Measurements from ENCODE around the gene FEN1. TPM values are rescaled to one million over a fixed set of nuclear protein-coding genes. Genes with fewer than 3 reads are reported as not detected.

Gene FEN1
- total and polyA plus RNA-seq, 7 donors, result 5.7 to 30.3 (median 10.3) TPM

DNA sequence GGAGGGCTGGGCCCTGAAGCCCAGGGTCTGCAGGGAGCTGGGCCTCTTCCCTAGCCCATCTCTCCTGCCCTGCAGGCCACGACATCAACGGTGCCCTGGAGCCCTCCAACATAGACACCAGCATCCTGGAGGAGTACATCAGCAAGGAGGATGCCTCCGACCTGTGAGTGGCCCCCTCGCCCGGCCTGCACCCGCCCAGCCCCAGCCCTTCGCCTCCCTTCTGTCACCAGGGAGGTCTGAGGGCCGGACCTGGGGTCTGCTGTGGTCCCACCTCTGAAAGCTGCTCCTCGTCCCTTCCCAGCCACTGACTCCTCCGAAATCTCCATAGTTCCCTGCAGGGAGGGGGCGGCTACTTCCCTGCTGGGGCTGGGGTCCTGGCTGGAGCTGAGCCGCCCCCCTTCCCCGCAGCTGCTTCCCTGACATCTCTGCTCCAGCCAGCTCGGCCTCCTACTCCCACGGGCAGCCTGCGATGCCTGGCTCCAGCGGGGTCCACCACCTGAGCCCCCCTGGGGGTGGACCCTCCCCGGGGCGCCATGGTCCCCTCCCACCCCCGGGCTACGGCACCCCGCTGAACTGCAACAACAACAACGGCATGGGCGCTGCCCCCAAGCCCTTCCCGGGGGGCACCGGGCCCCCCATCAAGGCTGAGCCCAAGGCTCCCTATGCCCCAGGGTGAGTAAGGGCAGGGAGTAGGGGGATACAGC, 27.0 kb upstream of the FEN1 start:
- TF ChIP-seq, protein P1, sequence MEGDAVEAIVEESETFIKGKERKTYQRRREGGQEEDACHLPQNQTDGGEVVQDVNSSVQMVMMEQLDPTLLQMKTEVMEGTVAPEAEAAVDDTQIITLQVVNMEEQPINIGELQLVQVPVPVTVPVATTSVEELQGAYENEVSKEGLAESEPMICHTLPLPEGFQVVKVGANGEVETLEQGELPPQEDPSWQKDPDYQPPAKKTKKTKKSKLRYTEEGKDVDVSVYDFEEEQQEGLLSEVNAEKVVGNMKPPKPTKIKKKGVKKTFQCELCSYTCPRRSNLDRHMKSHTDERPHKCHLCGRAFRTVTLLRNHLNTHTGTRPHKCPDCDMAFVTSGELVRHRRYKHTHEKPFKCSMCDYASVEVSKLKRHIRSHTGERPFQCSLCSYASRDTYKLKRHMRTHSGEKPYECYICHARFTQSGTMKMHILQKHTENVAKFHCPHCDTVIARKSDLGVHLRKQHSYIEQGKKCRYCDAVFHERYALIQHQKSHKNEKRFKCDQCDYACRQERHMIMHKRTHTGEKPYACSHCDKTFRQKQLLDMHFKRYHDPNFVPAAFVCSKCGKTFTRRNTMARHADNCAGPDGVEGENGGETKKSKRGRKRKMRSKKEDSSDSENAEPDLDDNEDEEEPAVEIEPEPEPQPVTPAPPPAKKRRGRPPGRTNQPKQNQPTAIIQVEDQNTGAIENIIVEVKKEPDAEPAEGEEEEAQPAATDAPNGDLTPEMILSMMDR (IDR thresholded peaks at IDR 0.05), result no peak
- Histone ChIP-seq H3K4me3 (no peak overlapping the region), H3K9me3 (no peaks in the 10 kb centered on the region), H3K36me3 (ENCODE audit: insufficient read depth in 1 of 2, low read depth in 1 of 2) (no peaks in the 10 kb centered on the region), H3K4me1 (no peaks in the 10 kb centered on the region), H3K27ac (no peak overlapping the region), H3K27me3 (ENCODE audit: insufficient read depth in 3 of 3, low read length in 2 of 3) (peaks cover 0 to 23% (median 8%) of the 10 kb centered on the region in 3 donors)
- DNase-seq (no peak), ATAC-seq (no peak)
- intact Hi-C loops (cut with DNase I), result no loop called here
- WGBS, 3 donors, result 77 to 82% (median 80%) methylated on average over 23 to 26 of the region's 26 CpGs

DNA sequence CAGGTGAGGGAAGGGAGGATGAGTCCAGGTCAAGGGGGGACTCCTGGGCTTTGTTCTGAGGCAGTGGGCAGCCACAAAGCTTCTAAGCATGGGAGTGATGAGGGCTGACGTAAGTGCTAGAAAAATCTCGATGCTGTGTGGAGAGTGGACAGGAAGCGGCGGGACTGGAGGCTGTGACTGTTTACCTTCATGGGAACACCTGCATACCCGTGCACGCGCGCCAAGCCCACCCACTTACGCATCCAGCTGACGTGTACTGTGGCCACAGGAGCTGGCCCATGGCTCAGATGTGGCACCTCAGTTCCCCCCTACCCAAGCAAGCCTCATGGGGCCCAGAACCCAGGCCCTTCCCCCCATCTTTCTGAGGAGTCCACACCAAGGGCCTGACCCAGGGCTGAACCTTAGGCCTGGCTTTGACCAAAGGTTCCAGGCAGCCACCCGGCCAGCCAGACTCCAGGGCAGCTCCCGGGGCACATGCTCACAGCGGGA, 26.3 kb upstream of the FEN1 start:
- TF ChIP-seq, protein P1 (IDR thresholded peaks at IDR 0.05), result no peak
- Histone ChIP-seq H3K9me3 (no peaks in the 10 kb centered on the region), H3K36me3 (ENCODE audit: insufficient read depth in 1 of 2, low read depth in 1 of 2) (no peaks in the 10 kb centered on the region), H3K27ac (no peak overlapping the region), H3K4me1 (no peaks in the 10 kb centered on the region), H3K4me3 (no peak overlapping the region), H3K27me3 (ENCODE audit: insufficient read depth in 3 of 3, low read length in 2 of 3) (peaks cover 0 to 23% (median 8%) of the 10 kb centered on the region in 3 donors)
- intact Hi-C loops (cut with DNase I), result no loop called here
- ATAC-seq, result no peak
- no peak for DNase-seq
- 74 to 78% (median 77%) methylated on average over 13 of the region's 13 CpGs for WGBS, 3 donors

DNA sequence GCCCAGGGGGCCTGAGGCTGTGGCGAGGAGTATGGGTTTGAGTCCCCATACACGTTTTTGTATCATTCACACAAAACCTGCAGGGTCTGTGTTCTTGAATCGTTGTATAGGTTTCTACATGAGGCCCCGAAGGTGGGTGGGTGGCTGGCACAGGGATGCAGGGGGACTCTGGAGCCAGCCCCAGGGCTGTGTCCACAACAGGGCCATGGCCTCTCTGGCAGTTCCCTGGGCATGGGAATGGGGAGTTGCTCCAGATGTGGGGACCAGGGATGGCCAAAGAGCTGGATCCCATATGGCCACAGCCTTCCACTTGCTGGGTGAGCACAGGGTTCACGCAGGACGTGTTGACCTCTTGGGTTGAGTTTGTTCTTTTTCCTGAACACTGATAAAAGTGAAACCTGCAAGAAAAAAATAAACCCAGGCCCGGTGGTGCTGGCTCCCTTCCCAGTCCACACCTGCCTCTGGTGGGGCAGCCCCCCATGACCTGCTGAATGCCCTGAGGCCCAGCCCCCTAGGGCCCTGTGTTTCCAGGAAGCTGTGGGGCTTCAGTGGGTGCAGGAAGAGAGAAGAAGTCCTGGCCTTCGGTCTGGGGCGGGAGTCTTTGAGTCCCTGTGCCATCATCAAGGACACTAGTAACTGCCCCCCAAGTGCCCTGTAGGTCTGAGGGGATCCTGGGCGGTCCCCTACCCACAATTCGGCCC, 24.2 kb upstream of the FEN1 start:
- H3K4me3 ChIP-seq, result no peak overlapping the region
- WGBS, 3 donors, result 74 to 77% (median 77%) methylated on average over 11 of the region's 11 CpGs
- no peak for DNase-seq
- ATAC-seq, result no peak
- no peaks in the 10 kb centered on the region for H3K9me3 ChIP-seq
- H3K36me3 ChIP-seq (ENCODE audit: insufficient read depth in 1 of 2, low read depth in 1 of 2), result no peaks in the 10 kb centered on the region
- intact Hi-C loops (cut with DNase I), result no loop called here
- H3K27ac ChIP-seq, result no peak overlapping the region
- TF ChIP-seq, protein P1 (IDR thresholded peaks at IDR 0.05), result no peak
- H3K27me3 ChIP-seq (ENCODE audit: insufficient read depth in 3 of 3, low read length in 2 of 3), result peaks cover 0 to 11% (median 2%) of the 10 kb centered on the region in 3 donors
- H3K4me1 ChIP-seq, result no peaks in the 10 kb centered on the region

DNA sequence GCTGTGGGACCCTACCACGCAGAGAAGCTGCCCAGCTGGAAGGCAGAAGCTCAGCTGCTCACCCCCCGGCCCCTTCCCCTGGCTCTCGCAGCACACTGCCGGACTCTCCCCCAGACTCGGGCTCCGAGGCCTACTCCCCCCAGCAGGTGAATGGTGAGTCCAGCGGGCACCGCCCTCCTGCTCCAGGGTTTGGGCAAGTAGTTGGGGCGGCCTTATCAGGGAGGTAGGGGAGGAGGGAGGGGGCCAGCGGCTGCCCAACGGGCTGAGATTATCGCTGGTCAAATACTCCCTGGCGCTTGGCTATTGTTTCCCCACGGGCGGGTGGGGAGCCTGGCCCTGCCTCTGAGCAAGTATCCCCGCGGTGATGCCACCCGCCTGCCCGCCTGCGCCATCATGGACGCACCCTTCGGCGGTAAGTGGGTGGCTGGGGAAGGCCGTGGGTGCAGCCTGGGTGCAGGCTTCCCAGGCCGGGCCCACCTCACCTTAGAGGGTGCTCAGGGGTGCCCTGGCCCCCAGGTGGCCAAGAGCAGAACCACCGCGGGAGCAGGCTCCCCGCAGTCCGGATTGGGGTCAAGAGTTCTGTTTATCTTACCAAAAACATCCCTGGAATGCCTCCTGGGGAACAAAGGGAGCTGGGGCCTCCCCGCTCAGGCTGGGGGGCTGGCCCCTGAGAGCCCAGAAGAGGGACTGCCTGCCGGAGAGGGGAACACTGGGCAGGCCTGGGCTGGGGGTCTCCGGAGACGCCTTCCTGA, 23.4 kb upstream of the FEN1 start:
- TF ChIP-seq, protein P1 (IDR thresholded peaks at IDR 0.05), result no peak
- intact Hi-C loops (cut with DNase I), result no loop called here
- Histone ChIP-seq H3K4me1 (no peaks in the 10 kb centered on the region), H3K4me3 (no peak overlapping the region), H3K27ac (no peak overlapping the region), H3K27me3 (ENCODE audit: insufficient read depth in 3 of 3, low read length in 2 of 3) (peaks cover 0 to 2% (median 0%) of the 10 kb centered on the region in 3 donors), H3K9me3 (no peaks in the 10 kb centered on the region), H3K36me3 (ENCODE audit: insufficient read depth in 1 of 2, low read depth in 1 of 2) (no peaks in the 10 kb centered on the region)
- DNase-seq (no peak), ATAC-seq (no peak)
- WGBS, 3 donors, result 76 to 79% (median 76%) methylated on average over 31 to 33 of the region's 33 CpGs
